HepG2 (cell line): ENCODE measurements around the gene LST1. TPM values are rescaled to one million over a fixed set of nuclear protein-coding genes. Genes with fewer than 3 reads are reported as not detected.

Source experiments
- ATAC-seq: fragments of 200-7000 bp; cut with Tn5 transposase; 3 replicates; pipeline ENCODE4 v1.9.1; 2020; ENCODE audit warnings: mild to moderate bottlenecking, moderate library complexity
- BruUV-seq: library from RNA; stranded (reverse); fragments of 400-500 nt; replicated peaks from 2 replicates; lab custom pipeline; 2021; lab: Mats Ljungman, UMichigan
- CTCF ChIA-PET: fragments of 300-600 bp; formaldehyde crosslinking; extraction: SDS; loops from one replicate; lab custom pipeline; 2021; ENCODE audit warnings: low total read pairs, inconsistent platforms, low intra/inter-chr PET ratio; lab: Yijun Ruan, JAX
- POLR2A ChIA-PET: fragments of 350-600 bp; sonication (Branson Sonifier 250); formaldehyde crosslinking; loops from one replicate; lab custom pipeline; 2020; ENCODE audit warnings: antibody characterized with exemption, inconsistent platforms; lab: Yijun Ruan, JAX
- DNase-seq: peaks from one replicate; pipeline ENCODE4 v3.0.0-alpha.2; 2015; ENCODE audit warnings: low spot score
- FAIRE-seq: peaks from 3 replicates; lab custom pipeline; 2011; peaks lifted over from hg19 to GRCh38; lab: Jason Lieb, UNC
- H2AFZ ChIP-seq: one replicate; pipeline ENCODE4 v1.6.1; 2011; ENCODE audit warnings: low read length, inconsistent platforms
- H3K27ac ChIP-seq: fragments of 300-600 bp; 3 replicates; pipeline ENCODE4 v1.8.0; 2011; ENCODE audit warnings: mixed run types, mild to moderate bottlenecking, mixed read lengths, low read length, inconsistent platforms; ENCODE audit not compliant: insufficient read depth; ENCODE audit errors: extremely low read length
- H3K27me3 ChIP-seq, 2 experiments: fragments of 200-600 bp in 1 of 2; 2 replicates in 1 of 2; 3 replicates in 1 of 2; pipeline versions ENCODE4 v1.6.0 to v1.8.0; 2011; ENCODE audit warnings: low read length in 2 of 2, mild to moderate bottlenecking in 2 of 2, moderate library complexity in 2 of 2, inconsistent platforms in 1 of 2; ENCODE audit not compliant: insufficient read depth in 2 of 2, control insufficient read depth in 1 of 2
- H3K36me3 ChIP-seq, 2 experiments: fragments of 200-600 bp in 1 of 2; replicated peaks in 1 of 2; 2 replicates in 1 of 2; 3 replicates in 1 of 2; pipeline versions ENCODE4 v1.5.1 to v1.8.0; 2011; ENCODE audit warnings: low read length in 2 of 2, inconsistent platforms in 1 of 2; ENCODE audit not compliant: insufficient read depth in 2 of 2, control insufficient read depth in 1 of 2
- H3K4me1 ChIP-seq: 2 replicates; pipeline ENCODE4 v1.5.1; 2012; ENCODE audit warnings: low read length, inconsistent platforms; ENCODE audit not compliant: insufficient read depth
- H3K4me2 ChIP-seq: 2 replicates; pipeline ENCODE4 v1.6.0; 2011; ENCODE audit warnings: low read depth, low read length, inconsistent platforms
- H3K4me3 ChIP-seq, 3 experiments: fragments of 200-600 bp in 1 of 3; sonication (generic), shearing (Covaris generic) in 1 of 3; replicated peaks in 1 of 3; 2 replicates each; pipeline ENCODE4 v1.5.1; 2011 to 2016; ENCODE audit warnings: low read length in 3 of 3, inconsistent platforms in 2 of 3, low read depth in 2 of 3, mild to moderate bottlenecking in 2 of 3, control low read depth in 1 of 3, mixed read lengths in 1 of 3; ENCODE audit not compliant: insufficient read depth in 1 of 3
- H3K79me2 ChIP-seq: one replicate; pipeline ENCODE4 v1.6.1; 2011; ENCODE audit warnings: low read length, inconsistent platforms; ENCODE audit not compliant: insufficient read depth
- H3K9ac ChIP-seq: 2 replicates; pipeline ENCODE4 v1.6.0; 2011; ENCODE audit warnings: mild to moderate bottlenecking, low read depth, low read length, inconsistent platforms; ENCODE audit not compliant: insufficient read depth
- H3K9me3 ChIP-seq: 2 replicates; pipeline ENCODE4 v1.5.1; 2012; ENCODE audit warnings: mild to moderate bottlenecking, low read length
- H4K20me1 ChIP-seq: 2 replicates; pipeline ENCODE4 v1.6.0; 2011; ENCODE audit warnings: inconsistent platforms, mild to moderate bottlenecking, low read length, moderate library complexity; ENCODE audit not compliant: insufficient read depth
- HNRNPL ChIP-seq: fragments of 200-400 bp; formaldehyde crosslinking; IDR thresholded peaks from 2 replicates; pipeline ENCODE4 v1.6.1; 2017; ENCODE audit warnings: mild to moderate bottlenecking, low read depth, low read length
- POLR2AphosphoS5 ChIP-seq: IDR thresholded peaks from 2 replicates; pipeline ENCODE4 v1.6.1; 2012; ENCODE audit warnings: low read depth, low read length
- RBFOX2 ChIP-seq: fragments of 200-400 bp; formaldehyde crosslinking; IDR thresholded peaks from 2 replicates; pipeline ENCODE4 v1.6.1; 2017; ENCODE audit warnings: low read depth, mild to moderate bottlenecking, low read length
- RBM39 ChIP-seq: fragments of 200-400 bp; formaldehyde crosslinking; IDR thresholded peaks from one replicate; pipeline ENCODE4 v1.6.1; 2018; ENCODE audit warnings: antibody characterized with exemption, mild to moderate bottlenecking, low read depth, low read length; ENCODE audit not compliant: poor library complexity, severe bottlenecking
- WGBS: methylation state at CpG from one replicate; pipeline ENCODE4 v1.1.6; 2017; ENCODE audit warnings: low lambda C conversion rate; 5-methylcytosine and 5-hydroxymethylcytosine counted together
- in situ Hi-C: cut with HindIII; loops from 2 replicates; pipeline ENCODE4 v1.10.0; 2017; ENCODE audit warnings: low pct_unique_long_range_greater_than_20kb; ENCODE audit not compliant: extremely low pct_ligation_motif_present
- intact Hi-C: fragments of 100-400 bp; cut with micrococcal nuclease; formaldehyde crosslinking; loops from one replicate; pipeline ENCODE4 v1.10.0; 2022; ENCODE audit not compliant: unreplicated experiment
- polyA plus RNA-seq, 8 experiments: library from polyadenylated mRNA; depleted of rRNA in 3 of 8; stranded (reverse) in 7 of 8; unstranded in 1 of 8; fragments of >200 nt; fragmentation: Illumina TruSeq in 4 of 8; extraction: Trizol in 4 of 8; gene quantifications; 2 replicates each; pipeline versions ENCODE4 v1.2.1 to v1.2.3, GENCODE V29; 2011 to 2016; ENCODE audit warnings: low read depth in 4 of 8, missing spikeins in 1 of 8, mixed read lengths in 1 of 8; ENCODE audit not compliant: insufficient read depth in 1 of 8
- total RNA-seq, 5 experiments: library from RNA; depleted of rRNA; stranded (reverse); fragments of >200 nt; fragmentation: Illumina TruSeq; extraction: Trizol; gene quantifications; 2 replicates each; pipeline ENCODE4 v1.2.3, GENCODE V29; 2016; ENCODE audit warnings: low read depth in 1 of 5
- TF ChIP-seq, protein P1 (sequence below): IDR thresholded peaks from 2 replicates; pipeline ENCODE4 v1.6.1; 2016; ENCODE audit warnings: low read depth

LST1 gene
- total and polyA plus RNA-seq, 2 of the 13 experiments (the other 11 are each of a cell fraction or from before 2014, with no cell fraction given) = not detected

DNA sequence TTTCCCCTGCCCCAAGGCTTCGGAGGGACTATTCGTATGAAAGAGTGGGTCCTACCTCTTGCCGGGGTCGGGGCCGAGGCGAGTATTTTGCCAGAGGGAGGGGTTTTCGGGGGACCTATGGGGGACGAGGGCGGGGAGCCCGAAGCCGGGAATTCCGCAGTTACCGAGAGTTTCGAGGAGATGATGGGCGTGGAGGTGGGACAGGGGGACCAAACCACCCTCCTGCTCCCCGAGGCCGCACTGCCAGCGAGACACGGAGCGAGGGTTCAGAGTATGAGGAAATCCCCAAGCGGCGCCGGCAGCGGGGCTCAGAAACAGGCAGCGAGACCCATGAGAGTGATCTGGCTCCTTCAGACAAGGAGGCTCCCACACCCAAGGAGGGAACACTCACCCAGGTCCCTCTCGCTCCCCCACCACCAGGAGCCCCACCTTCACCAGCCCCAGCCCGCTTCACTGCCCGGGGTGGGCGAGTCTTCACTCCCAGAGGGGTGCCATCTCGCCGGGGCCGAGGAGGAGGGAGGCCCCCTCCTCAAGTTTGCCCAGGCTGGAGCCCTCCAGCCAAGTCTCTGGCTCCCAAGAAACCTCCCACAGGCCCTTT, 45.7 kb downstream of the LST1 start:
- Histone ChIP-seq H3K4me1 (no peaks in the 10 kb centered on the region), H3K36me3 (peaks cover 72 to 100% of the 10 kb centered on the region in 2 experiments), H4K20me1 (no peaks in the 10 kb centered on the region), H3K4me3 (no peak overlapping the region), H3K27ac (no peak overlapping the region), H3K27me3 (no peaks in the 10 kb centered on the region), H3K9me3 (no peaks in the 10 kb centered on the region), H3K4me2 (no peak overlapping the region), H3K79me2 (no peaks in the 10 kb centered on the region), H2AFZ (no peak overlapping the region), H3K9ac (no peak overlapping the region)
- in situ Hi-C loops (no loop called here), intact Hi-C loops (no loop called here)
- no TSS peak for BruUV-seq
- FAIRE-seq = no peak
- ChIA-PET POLR2A (interaction anchor here (1.5 kb wide), 1 partner anchor 11 kb away, joined by 4 read pairs; the partner anchor contains the start of gene PRRC2A), CTCF (no interaction called here)
- WGBS = 98% methylated on average over 31 of the region's 32 CpGs
- ATAC-seq = no peak; the same call in 2 of the 3 replicates
- no peak for DNase-seq
- TF ChIP-seq POLR2AphosphoS5 (peak; percentile 19; the same call in 1 of the 2 replicates), HNRNPL (0 out of 2 replicates have a peak, but pooled peaks have one; percentile 15), RBFOX2 (peak; percentile 67), RBM39 (peak; percentile 5)
- TF ChIP-seq, protein P1, sequence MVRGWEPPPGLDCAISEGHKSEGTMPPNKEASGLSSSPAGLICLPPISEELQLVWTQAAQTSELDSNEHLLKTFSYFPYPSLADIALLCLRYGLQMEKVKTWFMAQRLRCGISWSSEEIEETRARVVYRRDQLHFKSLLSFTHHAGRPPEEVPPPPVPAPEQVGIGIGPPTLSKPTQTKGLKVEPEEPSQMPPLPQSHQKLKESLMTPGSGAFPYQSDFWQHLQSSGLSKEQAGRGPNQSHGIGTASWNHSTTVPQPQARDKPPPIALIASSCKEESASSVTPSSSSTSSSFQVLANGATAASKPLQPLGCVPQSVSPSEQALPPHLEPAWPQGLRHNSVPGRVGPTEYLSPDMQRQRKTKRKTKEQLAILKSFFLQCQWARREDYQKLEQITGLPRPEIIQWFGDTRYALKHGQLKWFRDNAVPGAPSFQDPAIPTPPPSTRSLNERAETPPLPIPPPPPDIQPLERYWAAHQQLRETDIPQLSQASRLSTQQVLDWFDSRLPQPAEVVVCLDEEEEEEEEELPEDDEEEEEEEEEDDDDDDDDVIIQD = no peak
